ENCODE results near the gene CPXM2.

The CPXM2 gene

DNA sequence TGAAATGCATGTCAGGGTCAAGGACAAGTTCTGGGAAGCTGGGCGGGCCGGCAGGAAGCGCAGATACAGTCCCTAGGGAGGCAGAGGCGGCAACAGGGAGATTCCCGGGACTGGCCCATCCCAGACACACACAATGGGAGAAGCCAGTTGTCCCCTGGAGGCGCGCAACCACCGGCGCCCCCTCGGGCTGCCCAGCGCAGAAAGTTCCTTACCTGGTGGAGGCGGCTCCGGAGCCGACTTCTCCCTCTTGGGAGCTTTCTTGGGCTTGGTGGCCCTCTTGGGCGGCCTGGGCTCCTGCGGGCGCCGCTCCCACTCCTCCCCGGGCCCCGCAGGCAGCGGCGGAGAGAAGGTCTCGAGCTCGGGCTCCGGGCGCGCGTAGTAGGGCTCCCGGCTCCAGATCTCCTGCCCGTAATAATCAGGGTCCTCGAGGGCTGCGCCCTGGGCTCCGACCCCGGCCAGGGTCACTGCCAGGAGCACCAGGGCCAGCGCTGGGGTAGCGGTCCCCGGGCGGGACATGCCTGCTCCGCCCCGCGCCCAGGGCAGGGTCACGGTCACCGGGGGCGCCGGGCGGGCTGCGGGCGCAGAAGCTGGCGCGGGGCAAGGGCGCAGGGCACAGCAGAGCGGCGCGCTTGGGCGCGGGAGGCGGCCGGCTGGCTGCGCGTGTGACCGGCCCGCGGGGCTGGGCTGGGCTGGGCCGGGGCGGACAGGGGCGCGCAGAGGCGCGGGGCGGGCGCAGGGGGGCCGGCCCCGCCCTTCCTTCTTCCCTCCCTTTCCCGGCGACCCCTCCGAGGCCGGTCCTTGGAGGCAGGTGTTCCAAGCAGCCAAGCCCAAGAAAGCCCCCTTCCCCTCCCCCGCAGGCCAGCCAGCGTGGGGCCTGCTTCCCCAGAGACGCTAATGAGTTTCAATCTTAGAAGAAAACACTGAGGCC is at the start of gene CPXM2:
CPXM2 (minus strand) TSS at position 664 of the 928 bp plus-strand sequence; CDS start at position 516, 148 bp downstream.
- no peak for DNase-seq (ENCODE audit: low read depth in 3 of 3, low spot score in 1 of 3)

GRCh38 chr10:123939591-123939990 is 48.0 kb upstream of the CPXM2 start:
- no peak for DNase-seq (ENCODE audit: low read depth in 3 of 3, low spot score in 1 of 3)

GRCh38 chr10:123938890-123939289 is 47.3 kb upstream of the CPXM2 start:
- no peak for DNase-seq (ENCODE audit: low read depth in 3 of 3, low spot score in 1 of 3)

DNA sequence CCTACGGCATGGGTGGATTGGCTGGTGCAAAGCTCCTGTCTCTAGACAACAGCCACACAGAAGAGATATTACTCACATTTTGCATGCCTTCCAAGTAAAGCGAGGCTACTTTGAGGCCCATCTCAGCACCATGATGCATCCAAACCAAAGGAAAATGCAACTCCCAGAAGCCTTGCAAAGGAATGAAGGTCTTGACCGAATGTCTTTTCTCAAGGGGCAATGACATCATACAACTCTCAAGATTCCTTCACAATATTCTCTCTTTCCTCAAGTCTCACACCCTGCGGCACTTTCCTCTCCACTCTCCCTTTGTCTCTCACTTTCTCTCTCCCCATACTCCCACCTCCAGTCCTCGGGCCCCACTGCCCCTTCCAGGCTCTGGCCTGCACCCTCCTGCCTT is 44.8 kb upstream of the CPXM2 start:
- DNase-seq (ENCODE audit: low read depth in 3 of 3, low spot score in 1 of 3), result no peak

- no peak for DNase-seq (ENCODE audit: low read depth in 3 of 3, low spot score in 1 of 3)
These were observed 44.1 kb upstream of the CPXM2 start for GRCh38 chr10:123935680-123936079.

DNA sequence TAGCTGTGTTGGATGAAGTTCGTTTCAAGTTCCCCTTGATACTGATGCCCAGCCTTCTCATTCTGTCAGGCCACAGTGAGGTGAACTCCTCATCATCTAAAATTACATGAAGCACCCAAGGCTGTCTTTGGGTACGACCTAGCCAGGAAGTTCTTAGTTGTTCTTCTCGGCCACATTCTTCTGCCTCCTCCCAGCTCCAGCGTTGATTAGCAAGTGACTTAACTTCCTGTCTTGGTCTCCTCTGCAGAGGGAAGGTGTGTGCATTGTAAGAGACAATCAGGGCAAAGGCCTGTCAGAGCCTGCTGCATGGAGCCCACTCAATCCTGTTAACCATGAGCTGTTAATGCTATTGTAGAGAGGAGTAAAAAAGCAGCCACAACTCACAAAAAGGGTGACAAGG is 43.2 kb upstream of the CPXM2 start:
- DNase-seq (ENCODE audit: low read depth in 3 of 3, low spot score in 1 of 3), result no peak

DNA sequence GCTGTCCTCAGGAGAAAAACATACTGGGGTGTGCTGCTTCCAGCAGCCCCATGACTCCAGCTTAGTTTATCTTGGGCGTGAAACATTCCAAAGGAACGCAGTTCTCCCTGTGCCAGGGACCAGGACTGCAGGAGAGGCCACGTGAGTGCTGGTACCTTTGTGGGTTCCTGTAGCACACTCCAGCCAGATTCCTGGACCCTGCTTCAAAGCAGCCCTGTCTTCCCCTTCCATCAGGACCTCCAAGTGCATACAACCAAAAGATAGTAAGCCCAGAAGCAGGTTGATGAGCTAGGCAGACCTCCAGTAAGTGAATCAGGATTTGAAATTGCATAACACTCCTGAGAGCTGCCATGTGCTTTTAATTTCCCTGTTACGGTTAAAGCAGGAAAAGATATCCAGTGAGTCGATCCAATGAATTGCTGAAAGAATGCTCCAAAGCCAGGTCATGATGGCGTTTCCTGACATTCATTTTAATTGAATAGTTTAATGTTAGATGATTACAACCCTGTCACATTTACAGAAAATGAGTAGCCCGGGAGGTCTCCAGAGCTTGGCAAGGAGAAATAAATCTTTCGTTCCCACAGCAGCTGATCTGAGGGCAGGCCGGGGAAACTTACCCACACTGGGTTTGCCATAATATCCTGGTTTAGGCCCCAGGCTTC is 38.9 kb upstream of the CPXM2 start:
- DNase-seq (ENCODE audit: low read depth in 3 of 3, low spot score in 1 of 3), result no peak

GRCh38 chr10:123929791-123930190 is 38.2 kb upstream of the CPXM2 start:
- no peak for DNase-seq (ENCODE audit: low read depth in 3 of 3, low spot score in 1 of 3)

DNA sequence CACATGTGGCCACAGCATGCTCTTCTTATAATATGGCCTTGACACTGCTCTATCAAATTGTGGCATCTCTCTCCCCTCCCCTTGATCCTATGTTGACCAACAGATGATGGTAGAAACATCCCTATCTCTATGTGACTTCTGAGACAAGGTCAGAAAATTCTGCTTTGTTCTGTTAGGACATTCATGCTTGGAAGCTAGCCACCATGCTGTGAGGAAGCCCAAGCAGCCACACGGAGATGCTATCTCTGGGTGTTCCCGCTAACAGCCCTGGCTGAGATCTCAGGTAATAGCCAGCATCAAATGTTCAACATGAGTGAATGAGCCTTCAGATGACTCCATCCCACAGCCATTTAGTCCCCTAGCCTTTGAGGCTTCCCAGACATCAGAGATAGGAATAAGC is 36.8 kb upstream of the CPXM2 start:
- DNase-seq (ENCODE audit: low read depth in 3 of 3, low spot score in 1 of 3), result no peak

- no peak for DNase-seq (ENCODE audit: low read depth in 3 of 3, low spot score in 1 of 3)
These were observed 35.0 kb upstream of the CPXM2 start for GRCh38 chr10:123926401-123927264.

DNA sequence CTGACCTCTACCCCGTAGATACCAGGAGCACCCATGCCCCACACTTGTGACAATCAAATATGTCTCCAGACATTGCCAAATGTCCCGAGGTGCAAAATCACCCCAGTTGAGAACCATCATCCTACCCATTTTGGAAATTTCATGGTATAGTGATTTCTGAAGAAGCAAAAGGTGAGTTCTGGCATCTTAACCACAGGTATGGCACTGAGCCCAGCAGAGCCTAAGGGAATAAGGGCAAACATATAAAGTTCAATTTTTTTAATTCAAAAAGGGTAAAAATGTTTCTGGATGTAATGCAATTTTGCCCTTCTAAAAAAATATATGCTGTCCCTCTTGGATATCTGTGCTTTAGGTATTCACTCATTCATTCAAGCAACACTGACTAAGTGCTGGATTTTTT is 30.5 kb upstream of the CPXM2 start:
- no peak for DNase-seq (ENCODE audit: low read depth in 3 of 3, low spot score in 1 of 3)

- DNase-seq (ENCODE audit: low read depth in 3 of 3, low spot score in 1 of 3), result no peak
These were observed 25.2 kb upstream of the CPXM2 start for GRCh38 chr10:123916775-123917174.

- no peak for DNase-seq (ENCODE audit: low read depth in 3 of 3, low spot score in 1 of 3)
These were observed 22.2 kb upstream of the CPXM2 start for GRCh38 chr10:123913688-123914268.

DNA sequence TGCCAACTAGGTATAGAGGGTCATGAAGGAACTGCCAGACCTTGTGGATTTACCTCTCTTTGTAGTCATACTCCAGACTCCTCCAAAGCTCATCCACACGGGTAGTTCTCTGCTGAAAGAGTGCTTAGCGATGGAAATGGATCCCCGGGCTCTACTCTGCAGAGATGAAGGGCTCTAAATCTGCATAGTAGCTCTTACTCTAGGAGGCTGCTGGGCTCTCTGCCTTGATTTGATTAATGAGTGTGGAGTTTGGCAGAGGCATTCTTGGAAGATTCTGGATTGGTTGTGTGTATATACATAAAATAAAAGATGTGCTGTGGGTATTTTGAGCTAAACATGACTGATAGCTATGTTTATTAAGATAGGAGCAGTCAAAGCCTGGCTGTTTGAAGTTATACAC is 21.3 kb upstream of the CPXM2 start:
- DNase-seq (ENCODE audit: low read depth in 3 of 3, low spot score in 1 of 3), result no peak

DNA sequence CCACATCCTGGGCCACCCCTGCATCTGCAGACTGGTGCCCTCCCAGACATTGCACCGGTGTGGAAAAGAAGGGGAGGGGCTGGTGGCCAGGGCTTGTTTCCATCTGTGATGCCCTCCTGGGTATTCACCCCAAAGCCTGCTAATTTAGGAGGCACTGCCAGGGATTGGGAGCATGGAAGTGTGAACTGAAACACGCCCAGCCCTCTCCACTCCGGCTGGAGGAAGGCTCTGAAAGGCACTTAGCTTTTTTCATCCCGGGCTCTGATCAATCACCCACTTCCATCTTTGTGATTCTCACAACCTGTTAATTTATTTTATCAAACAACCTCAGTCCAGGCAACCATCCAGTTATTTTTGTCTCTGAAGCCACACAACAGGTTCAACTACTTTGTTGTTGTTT is 20.9 kb upstream of the CPXM2 start:
- no peak for DNase-seq (ENCODE audit: low read depth in 3 of 3, low spot score in 1 of 3)

DNA sequence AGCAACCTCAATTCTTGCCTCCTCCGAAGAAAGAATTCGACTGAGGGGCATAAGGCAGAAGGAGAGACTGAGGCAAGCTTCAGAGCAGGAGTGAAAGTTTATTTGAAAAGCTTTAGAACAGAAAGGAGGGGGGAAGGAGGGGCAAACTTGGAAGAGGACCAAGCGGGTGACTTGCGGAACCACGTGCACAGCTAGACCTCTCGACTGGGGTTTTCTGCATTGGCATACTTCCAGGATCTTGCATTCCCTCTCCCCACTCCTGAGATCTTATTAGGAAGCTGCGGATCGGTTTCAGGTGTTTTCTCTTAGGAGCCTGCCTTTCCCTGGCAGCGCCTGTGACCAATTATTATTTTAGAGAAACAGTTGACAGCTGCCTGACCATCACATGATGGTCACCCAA is 20.3 kb upstream of the CPXM2 start:
- DNase-seq (ENCODE audit: low read depth in 3 of 3, low spot score in 1 of 3), result no peak

DNA sequence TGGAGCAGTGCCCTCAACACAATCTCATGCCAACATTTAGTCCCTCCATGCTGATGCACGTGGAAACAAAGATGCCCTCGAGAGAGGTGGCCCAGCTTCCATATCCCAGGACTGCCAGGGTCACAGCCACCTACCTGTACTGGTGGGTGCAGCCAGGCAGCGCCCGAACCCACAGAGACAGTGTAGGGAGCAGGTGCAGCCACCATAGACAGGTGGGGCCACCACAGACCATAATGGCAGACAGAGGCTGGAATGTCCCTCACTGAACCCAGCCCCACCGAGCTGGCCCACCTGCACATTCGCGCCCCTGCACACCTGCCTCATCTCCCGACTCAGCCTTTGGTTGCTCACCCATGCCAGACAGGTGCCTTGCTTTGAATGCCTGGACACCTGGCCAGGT is 18.3 kb upstream of the CPXM2 start:
- DNase-seq (ENCODE audit: low read depth in 3 of 3, low spot score in 1 of 3), result no peak

DNA sequence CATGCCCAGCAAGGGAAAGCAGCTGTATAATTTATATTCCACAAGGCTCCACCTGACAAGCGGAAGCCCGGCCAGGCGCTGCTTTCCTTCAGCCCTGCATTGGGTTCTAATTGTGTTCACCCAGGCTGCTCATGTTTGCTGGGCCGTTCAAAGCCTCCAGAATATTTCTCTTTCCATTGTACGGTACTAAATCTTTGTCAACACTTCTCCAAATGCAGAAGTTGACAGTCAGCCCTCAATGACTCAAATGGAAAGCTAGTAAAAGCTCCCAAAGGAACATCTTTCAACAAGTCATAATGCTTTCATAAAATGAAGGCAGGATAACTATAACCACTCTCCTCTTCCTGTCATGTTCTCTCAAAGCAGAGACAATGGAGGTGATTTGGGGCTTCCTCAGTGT is 17.8 kb upstream of the CPXM2 start:
- no peak for DNase-seq (ENCODE audit: low read depth in 3 of 3, low spot score in 1 of 3)

DNA sequence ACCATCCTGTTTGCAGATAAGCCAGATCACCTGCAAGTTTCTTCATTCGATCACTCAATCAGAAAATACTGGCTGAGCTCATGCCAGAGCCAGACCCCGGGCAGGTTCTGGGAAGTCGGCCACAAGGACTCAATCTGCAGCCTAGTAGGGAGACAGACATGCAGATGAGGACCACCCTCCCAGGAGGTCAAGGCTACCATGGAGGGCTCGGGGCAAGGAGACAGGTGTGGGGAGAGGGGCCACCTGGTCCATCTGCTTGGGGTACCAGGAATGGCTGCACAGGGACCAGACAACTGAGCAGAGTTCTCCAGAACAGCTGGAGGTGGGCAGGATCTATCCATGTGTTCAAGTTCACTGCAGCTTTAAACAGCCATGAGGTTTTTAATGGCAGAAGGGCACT is 16.8 kb upstream of the CPXM2 start:
- no peak for DNase-seq (ENCODE audit: low read depth in 3 of 3, low spot score in 1 of 3)

GRCh38 chr10:123906884-123907652 is 15.5 kb upstream of the CPXM2 start:
- no peak for DNase-seq (ENCODE audit: low read depth in 3 of 3, low spot score in 1 of 3)

Measured in stimulated activated CD4-positive, alpha-beta T cell treated with anti-CD3 and anti-CD28 coated beads, TNF-alpha, amount 100 ng/mL, for 1 hour (primary cell).